Stimulated activated naive CD8-positive, alpha-beta T cell treated with anti-CD3 and anti-CD28 coated beads, Interleukin-15, Interleukin-2, amounts not matched to agents 100 ng/mL and 50 ng/mL, for 24 hours (primary cell): ENCODE measurements around the gene ABHD12B.

ENCODE experiments used
- H3K27ac Mint-ChIP-seq: one replicate; pipeline ENCODE4 v1.8.0; 2021; ENCODE audit warnings: mild to moderate bottlenecking, mixed read lengths
- H3K27me3 Mint-ChIP-seq: one replicate; pipeline ENCODE4 v1.8.0; 2021; ENCODE audit warnings: mixed read lengths
- H3K36me3 Mint-ChIP-seq: one replicate; pipeline ENCODE4 v1.8.0; 2021; ENCODE audit warnings: low read depth, mixed read lengths
- H3K4me1 Mint-ChIP-seq: one replicate; pipeline ENCODE4 v1.8.0; 2021; ENCODE audit warnings: low read depth, mixed read lengths
- H3K4me3 Mint-ChIP-seq: one replicate; pipeline ENCODE4 v1.8.0; 2021; ENCODE audit warnings: mild to moderate bottlenecking, mixed read lengths
- H3K9me3 Mint-ChIP-seq: one replicate; pipeline ENCODE4 v1.8.0; 2021; ENCODE audit warnings: mixed read lengths

ABHD12B gene

DNA sequence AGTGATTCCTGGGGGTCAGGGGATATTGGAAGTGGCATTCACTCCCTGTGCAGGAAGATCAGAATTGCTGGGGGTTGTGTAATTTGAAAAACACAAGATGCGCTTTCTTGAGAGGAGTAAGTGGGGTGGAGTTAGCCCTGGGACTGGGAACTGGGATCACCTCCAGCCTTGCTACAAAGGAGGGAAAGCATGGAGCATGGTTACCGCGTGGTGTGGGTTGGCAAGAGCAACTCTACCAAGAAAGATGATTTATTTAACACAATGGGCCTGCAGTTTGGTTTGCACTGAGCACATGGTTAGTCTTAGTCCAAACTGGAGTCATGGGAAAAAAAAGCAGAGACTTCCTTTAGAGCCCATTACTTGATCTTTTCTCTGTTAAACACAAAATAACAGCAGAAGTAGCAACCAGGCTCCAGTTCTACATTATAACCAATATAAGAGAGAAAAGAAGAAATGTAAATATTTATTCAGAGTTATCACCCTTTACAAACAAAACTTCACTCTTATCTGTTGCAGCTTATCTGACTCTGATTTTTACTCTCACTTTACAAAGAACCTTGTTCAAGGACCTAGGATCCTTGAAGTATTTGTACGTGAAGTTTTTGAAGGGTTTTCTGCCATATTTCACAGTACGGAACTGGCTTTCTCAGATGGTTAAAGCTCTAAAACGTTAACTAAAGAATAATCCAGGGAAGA lies 38.8 kb upstream of the ABHD12B start:
- Mint-ChIP-seq H3K9me3 (no peaks in the 10 kb centered on the region), H3K27me3 (no peaks in the 10 kb centered on the region), H3K36me3 (peaks cover 5% of the 10 kb centered on the region), H3K27ac (no peak overlapping the region), H3K4me1 (peaks cover 65% of the 10 kb centered on the region), H3K4me3 (no peak overlapping the region)

GRCh38 chr14:50834802-50835276 lies 37.0 kb upstream of the ABHD12B start:
- peak overlapping the region; percentile 32 for H3K27ac Mint-ChIP-seq
- H3K4me3 Mint-ChIP-seq = peak overlapping the region; percentile 3

GRCh38 chr14:50835280-50835679 lies 36.6 kb upstream of the ABHD12B start:
- H3K4me1 Mint-ChIP-seq = peaks cover 61% of the 10 kb centered on the region
- peak overlapping the region; percentile 3 for H3K4me3 Mint-ChIP-seq
- H3K36me3 Mint-ChIP-seq = no peaks in the 10 kb centered on the region
- no peaks in the 10 kb centered on the region for H3K9me3 Mint-ChIP-seq
- peak overlapping the region; percentile 32 for H3K27ac Mint-ChIP-seq
- no peaks in the 10 kb centered on the region for H3K27me3 Mint-ChIP-seq

More at GRCh38 chr14:50834802-50835276, 37.0 kb upstream of the ABHD12B start:
- peaks cover 62% of the 10 kb centered on the region for H3K4me1 Mint-ChIP-seq
- no peaks in the 10 kb centered on the region for H3K9me3 Mint-ChIP-seq
- H3K36me3 Mint-ChIP-seq = no peaks in the 10 kb centered on the region
- no peaks in the 10 kb centered on the region for H3K27me3 Mint-ChIP-seq

GRCh38 chr14:50836515-50836914 lies 35.3 kb upstream of the ABHD12B start:
- no peaks in the 10 kb centered on the region for H3K27me3 Mint-ChIP-seq
- no peaks in the 10 kb centered on the region for H3K9me3 Mint-ChIP-seq
- no peak overlapping the region for H3K27ac Mint-ChIP-seq
- H3K4me1 Mint-ChIP-seq = peaks cover 58% of the 10 kb centered on the region
- H3K4me3 Mint-ChIP-seq = no peak overlapping the region
- no peaks in the 10 kb centered on the region for H3K36me3 Mint-ChIP-seq

DNA sequence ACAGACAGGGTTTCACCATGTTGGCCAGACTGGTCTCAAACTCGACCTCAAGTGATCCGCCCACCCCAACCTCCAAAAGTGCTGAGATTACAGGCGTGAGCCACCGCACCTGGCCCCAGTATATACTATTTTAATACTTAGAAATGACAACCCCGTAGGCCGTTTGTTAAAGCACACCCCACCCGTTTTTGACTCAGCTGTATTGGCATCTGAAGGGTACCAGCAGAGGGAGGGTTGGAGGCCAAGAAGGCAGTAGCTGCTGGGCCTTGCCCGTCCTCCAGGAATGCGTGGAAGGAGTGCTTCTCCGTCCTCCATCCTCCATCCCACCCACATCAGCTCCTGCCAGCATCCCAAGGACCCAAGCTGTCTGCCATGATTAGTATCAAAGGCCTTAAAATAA lies 34.6 kb upstream of the ABHD12B start:
- no peaks in the 10 kb centered on the region for H3K9me3 Mint-ChIP-seq
- H3K4me3 Mint-ChIP-seq = no peak overlapping the region
- peaks cover 51% of the 10 kb centered on the region for H3K4me1 Mint-ChIP-seq
- no peaks in the 10 kb centered on the region for H3K27me3 Mint-ChIP-seq
- no peaks in the 10 kb centered on the region for H3K36me3 Mint-ChIP-seq
- no peak overlapping the region for H3K27ac Mint-ChIP-seq

DNA sequence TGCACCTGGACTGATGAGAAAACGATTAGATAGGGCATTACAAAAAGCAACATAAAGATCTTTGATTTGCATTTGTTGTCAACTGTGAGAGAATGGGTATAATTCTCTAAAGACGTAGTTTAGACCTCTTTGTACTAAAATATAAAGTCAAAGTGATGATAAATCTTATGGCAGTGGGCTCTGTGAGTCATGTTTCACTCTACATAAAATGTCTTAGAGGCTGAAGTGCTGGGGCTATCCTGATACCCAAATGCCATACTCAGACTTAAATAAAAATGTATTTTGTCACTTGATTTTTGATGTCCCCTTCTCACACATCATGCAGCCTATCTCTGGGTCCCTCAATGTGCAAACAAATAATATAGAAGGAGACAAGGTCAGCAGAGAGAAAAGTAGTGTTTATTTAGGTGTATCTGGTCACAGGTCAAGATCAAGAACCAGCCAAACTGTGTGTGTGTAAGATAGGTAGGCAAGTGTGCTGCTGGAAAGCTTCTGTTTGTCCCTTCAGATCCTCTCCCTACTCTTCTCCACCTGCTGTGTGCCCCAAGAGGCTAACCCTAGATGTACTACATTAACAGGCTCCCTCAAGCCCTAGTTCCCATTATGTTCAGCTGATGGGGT lies 33.9 kb upstream of the ABHD12B start:
- H3K4me3 Mint-ChIP-seq = no peak overlapping the region
- H3K27me3 Mint-ChIP-seq = no peaks in the 10 kb centered on the region
- no peaks in the 10 kb centered on the region for H3K36me3 Mint-ChIP-seq
- no peaks in the 10 kb centered on the region for H3K9me3 Mint-ChIP-seq
- no peak overlapping the region for H3K27ac Mint-ChIP-seq
- H3K4me1 Mint-ChIP-seq = peaks cover 45% of the 10 kb centered on the region

DNA sequence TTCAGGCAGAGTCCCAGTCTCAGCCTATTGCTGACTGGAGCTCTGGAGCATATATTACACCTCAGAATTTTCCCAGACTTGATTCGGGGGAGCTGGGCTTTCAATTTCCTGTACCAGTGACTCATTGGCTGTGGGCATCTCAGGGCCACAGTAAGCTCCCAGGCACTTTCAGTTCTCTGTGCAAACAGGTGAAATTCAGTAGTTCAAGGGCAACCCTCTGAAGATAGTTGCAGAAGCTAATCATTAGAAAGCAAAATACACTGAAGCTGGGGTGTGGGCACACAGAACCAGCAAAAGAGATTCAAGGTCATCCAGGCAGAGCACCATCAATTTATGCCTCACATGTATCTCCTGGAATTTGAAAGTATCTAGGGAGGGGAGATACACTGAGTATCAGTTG lies 32.8 kb upstream of the ABHD12B start:
- Mint-ChIP-seq H3K4me3 (no peak overlapping the region), H3K9me3 (no peaks in the 10 kb centered on the region)

GRCh38 chr14:50839691-50840090 lies 32.2 kb upstream of the ABHD12B start:
- peaks cover 36% of the 10 kb centered on the region for H3K4me1 Mint-ChIP-seq
- no peak overlapping the region for H3K4me3 Mint-ChIP-seq
- no peaks in the 10 kb centered on the region for H3K9me3 Mint-ChIP-seq
- no peaks in the 10 kb centered on the region for H3K27me3 Mint-ChIP-seq
- no peak overlapping the region for H3K27ac Mint-ChIP-seq
- no peaks in the 10 kb centered on the region for H3K36me3 Mint-ChIP-seq

More for the DNA sequence above, 32.8 kb upstream of the ABHD12B start:
- H3K36me3 Mint-ChIP-seq = no peaks in the 10 kb centered on the region
- no peak overlapping the region for H3K27ac Mint-ChIP-seq
- H3K4me1 Mint-ChIP-seq = peaks cover 41% of the 10 kb centered on the region
- no peaks in the 10 kb centered on the region for H3K27me3 Mint-ChIP-seq

GRCh38 chr14:50844391-50844790 lies 27.5 kb upstream of the ABHD12B start:
- no peak overlapping the region for H3K4me3 Mint-ChIP-seq
- no peaks in the 10 kb centered on the region for H3K36me3 Mint-ChIP-seq
- no peak overlapping the region for H3K27ac Mint-ChIP-seq
- H3K27me3 Mint-ChIP-seq = no peaks in the 10 kb centered on the region
- H3K9me3 Mint-ChIP-seq = no peaks in the 10 kb centered on the region
- peaks cover 6% of the 10 kb centered on the region for H3K4me1 Mint-ChIP-seq

DNA sequence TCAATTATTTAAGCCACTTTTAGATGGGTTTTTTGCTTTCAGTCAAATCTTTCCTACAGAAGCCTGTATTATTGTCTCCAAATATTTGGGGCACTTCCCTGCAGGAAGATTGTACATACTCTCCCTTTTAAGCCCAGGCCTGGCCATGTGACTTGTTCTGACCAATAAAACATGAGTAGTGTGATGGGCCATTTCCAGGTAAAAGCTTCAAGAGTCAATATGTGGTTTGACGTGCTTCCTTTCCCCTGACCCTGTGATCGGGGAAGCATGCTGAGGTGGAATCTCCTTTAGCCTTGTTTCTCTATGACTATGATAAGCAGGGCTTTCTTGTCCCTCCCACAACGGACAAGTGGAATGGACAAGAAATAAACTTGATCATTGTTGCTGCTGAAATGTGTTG lies 26.7 kb upstream of the ABHD12B start:
- H3K27me3 Mint-ChIP-seq = no peaks in the 10 kb centered on the region
- H3K4me3 Mint-ChIP-seq = no peak overlapping the region
- H3K9me3 Mint-ChIP-seq = no peaks in the 10 kb centered on the region
- H3K27ac Mint-ChIP-seq = no peak overlapping the region
- H3K4me1 Mint-ChIP-seq = peaks cover 5% of the 10 kb centered on the region
- H3K36me3 Mint-ChIP-seq = no peaks in the 10 kb centered on the region

DNA sequence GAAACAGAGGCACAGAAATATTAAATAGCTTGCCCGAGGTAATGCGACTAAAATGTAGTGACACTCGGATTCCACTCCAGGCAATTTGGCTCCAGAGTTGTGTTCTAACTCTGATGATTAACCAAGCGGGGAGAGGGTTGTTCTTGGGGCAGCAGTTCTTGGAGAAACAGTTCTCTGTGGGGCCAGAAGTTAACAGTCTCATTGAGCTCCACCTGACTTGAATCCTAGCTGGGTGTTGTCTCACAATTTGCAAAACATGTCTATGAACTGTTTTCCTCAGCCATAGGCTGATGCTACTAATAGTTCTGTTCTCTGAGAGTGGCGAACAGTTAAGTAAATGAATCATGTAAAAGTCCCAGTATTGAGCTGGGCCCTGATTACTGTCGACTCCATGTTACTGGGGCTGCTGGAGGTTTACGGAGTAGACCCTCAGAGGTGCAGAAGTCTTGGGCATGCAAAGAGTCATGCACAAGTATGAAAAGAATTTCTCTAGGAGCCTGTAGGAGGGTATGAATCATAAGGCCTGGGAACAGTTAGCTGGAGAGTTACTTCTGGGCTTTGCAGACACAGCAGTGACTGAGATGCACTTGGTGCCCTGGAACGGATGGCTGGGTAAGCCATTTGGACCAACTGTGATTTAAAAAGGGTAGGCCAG lies 25.5 kb upstream of the ABHD12B start:
- Mint-ChIP-seq H3K36me3 (no peaks in the 10 kb centered on the region), H3K9me3 (no peaks in the 10 kb centered on the region), H3K4me3 (no peak overlapping the region), H3K27me3 (no peaks in the 10 kb centered on the region), H3K27ac (no peak overlapping the region), H3K4me1 (peaks cover 5% of the 10 kb centered on the region)

- no peak overlapping the region for H3K4me3 Mint-ChIP-seq
- no peak overlapping the region for H3K27ac Mint-ChIP-seq
- no peaks in the 10 kb centered on the region for H3K9me3 Mint-ChIP-seq
- H3K27me3 Mint-ChIP-seq = no peaks in the 10 kb centered on the region
- H3K36me3 Mint-ChIP-seq = no peaks in the 10 kb centered on the region
- peaks cover under 1% of the 10 kb centered on the region for H3K4me1 Mint-ChIP-seq
Observed at GRCh38 chr14:50853891-50854290, 18.0 kb upstream of the ABHD12B start.

GRCh38 chr14:50854521-50854920 lies 17.3 kb upstream of the ABHD12B start:
- no peak overlapping the region for H3K27ac Mint-ChIP-seq
- no peaks in the 10 kb centered on the region for H3K9me3 Mint-ChIP-seq
- no peaks in the 10 kb centered on the region for H3K36me3 Mint-ChIP-seq
- H3K4me1 Mint-ChIP-seq = peaks cover 6% of the 10 kb centered on the region
- no peak overlapping the region for H3K4me3 Mint-ChIP-seq
- H3K27me3 Mint-ChIP-seq = no peaks in the 10 kb centered on the region

GRCh38 chr14:50855558-50855957 lies 16.3 kb upstream of the ABHD12B start:
- no peaks in the 10 kb centered on the region for H3K27me3 Mint-ChIP-seq
- H3K27ac Mint-ChIP-seq = no peak overlapping the region
- H3K9me3 Mint-ChIP-seq = no peaks in the 10 kb centered on the region
- H3K36me3 Mint-ChIP-seq = no peaks in the 10 kb centered on the region
- H3K4me3 Mint-ChIP-seq = no peak overlapping the region
- H3K4me1 Mint-ChIP-seq = peaks cover 13% of the 10 kb centered on the region

GRCh38 chr14:50856660-50857059 lies 15.2 kb upstream of the ABHD12B start:
- Mint-ChIP-seq H3K9me3 (no peaks in the 10 kb centered on the region), H3K27me3 (no peaks in the 10 kb centered on the region), H3K27ac (no peak overlapping the region), H3K36me3 (no peaks in the 10 kb centered on the region), H3K4me1 (peaks cover 13% of the 10 kb centered on the region), H3K4me3 (no peak overlapping the region)
